ENCODE measurements around the gene DSTYK.

DSTYK gene

DNA sequence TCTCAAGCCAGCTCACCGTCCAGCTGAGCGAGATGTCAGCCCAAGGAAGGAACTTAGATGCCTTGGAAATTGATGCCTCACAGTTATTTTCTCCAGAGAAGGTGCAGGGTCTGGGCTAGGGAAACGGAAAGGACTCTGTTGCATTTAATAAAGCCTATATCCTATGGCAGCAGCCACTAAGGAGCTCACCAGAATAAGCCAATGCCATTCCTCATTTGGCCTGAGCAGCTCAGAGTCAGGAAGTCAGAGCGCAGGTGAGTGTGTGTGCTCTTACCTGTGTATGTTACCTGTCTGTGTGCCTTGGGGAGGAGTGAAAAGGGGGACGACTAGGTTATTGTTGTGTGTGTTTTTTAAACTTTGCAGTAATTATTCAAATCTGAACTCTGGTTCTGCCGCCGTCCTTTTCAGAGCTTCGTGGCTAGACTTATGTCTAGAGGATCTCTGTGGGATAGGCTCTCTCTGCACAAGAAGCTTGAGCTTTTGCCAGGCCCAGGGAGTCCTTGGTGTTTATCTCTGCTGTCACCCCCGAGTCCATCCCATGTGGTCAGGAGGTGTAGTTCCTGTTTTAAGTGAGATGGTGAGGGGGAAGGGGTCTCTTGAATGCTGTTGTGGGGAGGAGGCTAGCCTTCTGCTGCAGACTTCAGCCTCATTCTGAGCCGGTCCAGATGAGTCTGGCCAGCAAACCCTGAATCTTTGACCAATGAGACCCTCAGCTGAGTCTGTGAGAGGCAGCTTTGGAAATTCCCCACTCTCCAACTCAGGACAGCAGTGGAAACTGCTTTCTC, 18.6 kb upstream of the DSTYK start:
- no peaks in the 10 kb centered on the region for H3K36me3 ChIP-seq (ENCODE audit: control insufficient read depth, insufficient read depth, low read length)
- no peak overlapping the region for H3K4me3 ChIP-seq (ENCODE audit: low read depth, low read length)
- no peaks in the 10 kb centered on the region for H3K9me3 ChIP-seq (ENCODE audit: control insufficient read depth, insufficient read depth, low read length)
- peaks cover 10% of the 10 kb centered on the region for H3K27me3 ChIP-seq (ENCODE audit: control insufficient read depth, insufficient read depth, low read length)
- H3K27ac ChIP-seq (ENCODE audit: low read depth, low read length) = no peak overlapping the region
- peaks cover 27% of the 10 kb centered on the region for H3K4me1 ChIP-seq (ENCODE audit: control insufficient read depth, insufficient read depth, low read length)
- H3K9ac ChIP-seq (ENCODE audit: low read depth, low read length) = no peak overlapping the region

DNA sequence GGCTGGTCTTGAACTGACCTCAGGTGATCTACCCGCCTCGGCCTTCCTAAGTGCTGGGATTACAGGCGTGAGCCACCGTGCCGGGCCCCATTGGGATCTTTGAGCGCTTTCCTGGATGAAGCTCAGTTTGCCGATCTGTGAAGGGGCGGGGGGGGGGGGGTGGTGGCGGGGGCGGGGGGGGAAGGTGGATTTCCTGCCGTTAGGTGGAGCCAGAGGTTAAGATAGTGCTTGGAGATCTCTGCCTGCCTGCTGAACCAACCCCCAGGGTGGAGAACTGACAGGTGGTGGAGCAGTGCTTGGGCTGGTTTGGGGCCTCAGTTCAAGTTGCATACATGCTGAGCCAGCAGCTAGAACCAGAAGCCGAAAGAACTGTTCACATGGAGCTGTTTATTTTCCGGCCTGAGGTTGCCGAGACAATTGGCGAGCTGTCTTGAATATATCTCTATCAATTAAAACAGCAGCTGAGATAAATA, 17.9 kb upstream of the DSTYK start:
- Histone ChIP-seq H3K4me3 (ENCODE audit: low read depth, low read length) (peak overlapping the region; percentile 83), H3K9ac (ENCODE audit: low read depth, low read length) (no peak overlapping the region), H3K4me1 (ENCODE audit: control insufficient read depth, insufficient read depth, low read length) (peaks cover 27% of the 10 kb centered on the region), H3K27me3 (ENCODE audit: control insufficient read depth, insufficient read depth, low read length) (peaks cover 10% of the 10 kb centered on the region), H3K9me3 (ENCODE audit: control insufficient read depth, insufficient read depth, low read length) (no peaks in the 10 kb centered on the region), H3K27ac (ENCODE audit: low read depth, low read length) (no peak overlapping the region), H3K36me3 (ENCODE audit: control insufficient read depth, insufficient read depth, low read length) (no peaks in the 10 kb centered on the region)

DNA sequence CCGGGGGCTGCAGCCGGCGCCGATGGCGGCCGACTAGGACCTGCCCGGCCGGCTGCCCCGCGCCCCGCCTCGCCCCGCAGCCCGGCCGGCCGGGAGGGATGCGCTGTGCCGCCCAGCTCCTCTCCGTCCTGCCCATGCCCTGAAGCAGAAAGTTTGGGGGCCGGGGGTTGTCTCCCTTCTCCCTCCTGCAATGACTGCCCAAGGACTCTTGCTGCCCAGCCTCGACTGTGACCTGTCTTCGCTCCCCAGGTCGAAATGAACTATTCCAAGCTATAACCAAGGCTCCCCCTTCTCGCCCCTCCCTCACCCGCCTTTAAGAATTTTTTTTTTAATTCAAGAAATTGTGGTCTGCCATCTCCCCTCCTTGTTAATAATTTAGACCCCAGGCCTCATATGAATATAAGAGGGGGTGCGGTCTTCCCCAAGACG, 16.6 kb upstream of the DSTYK start:
- Histone ChIP-seq H3K27ac (ENCODE audit: low read depth, low read length) (no peak overlapping the region), H3K27me3 (ENCODE audit: control insufficient read depth, insufficient read depth, low read length) (peaks cover 10% of the 10 kb centered on the region), H3K4me1 (ENCODE audit: control insufficient read depth, insufficient read depth, low read length) (peaks cover 27% of the 10 kb centered on the region), H3K36me3 (ENCODE audit: control insufficient read depth, insufficient read depth, low read length) (no peaks in the 10 kb centered on the region), H3K9ac (ENCODE audit: low read depth, low read length) (no peak overlapping the region), H3K4me3 (ENCODE audit: low read depth, low read length) (peak overlapping the region; percentile 83), H3K9me3 (ENCODE audit: control insufficient read depth, insufficient read depth, low read length) (no peaks in the 10 kb centered on the region)

DNA sequence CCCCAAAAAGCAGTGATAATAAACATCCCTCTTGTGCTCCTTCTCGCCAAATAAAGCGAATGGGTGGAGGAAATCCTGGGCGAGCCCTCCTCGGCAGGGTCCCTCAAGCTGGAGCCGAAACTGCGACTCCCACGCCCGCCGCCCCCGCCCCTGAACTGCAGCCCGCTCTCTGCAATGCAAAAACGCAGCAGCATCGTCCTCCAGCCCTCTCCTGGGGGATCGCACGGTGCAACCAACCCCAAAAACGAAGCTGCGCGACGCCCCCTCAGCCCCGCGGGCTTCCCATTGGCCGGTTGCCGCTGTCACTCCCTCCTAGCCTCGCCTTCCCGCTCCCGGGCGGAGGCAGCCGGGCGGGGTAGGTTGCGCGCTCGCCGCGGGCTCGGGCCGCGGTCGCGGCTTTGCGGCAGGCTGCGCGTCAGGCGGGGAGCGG, 16.1 kb upstream of the DSTYK start, which contains the start of gene TMCC2:
TSS of gene TMCC2 (plus strand) at position 363 of the 430 bp plus-strand sequence. CDS start 619 bp downstream, outside the sequence.
- Histone ChIP-seq H3K27ac (ENCODE audit: low read depth, low read length) (peak within 1 kb of the TSS; percentile 80), H3K4me3 (ENCODE audit: low read depth, low read length) (peak within 1 kb of the TSS; percentile 83), H3K27me3 (ENCODE audit: control insufficient read depth, insufficient read depth, low read length) (peaks cover 10% of the 10 kb centered on the region), H3K9ac (ENCODE audit: low read depth, low read length) (0 out of 2 replicates have a peak within 1 kb of the TSS, but pooled peaks have one; percentile 37), H3K36me3 (ENCODE audit: control insufficient read depth, insufficient read depth, low read length) (no peaks in the 10 kb centered on the region), H3K4me1 (ENCODE audit: control insufficient read depth, insufficient read depth, low read length) (peaks cover 27% of the 10 kb centered on the region), H3K9me3 (ENCODE audit: control insufficient read depth, insufficient read depth, low read length) (no peaks in the 10 kb centered on the region)

DNA sequence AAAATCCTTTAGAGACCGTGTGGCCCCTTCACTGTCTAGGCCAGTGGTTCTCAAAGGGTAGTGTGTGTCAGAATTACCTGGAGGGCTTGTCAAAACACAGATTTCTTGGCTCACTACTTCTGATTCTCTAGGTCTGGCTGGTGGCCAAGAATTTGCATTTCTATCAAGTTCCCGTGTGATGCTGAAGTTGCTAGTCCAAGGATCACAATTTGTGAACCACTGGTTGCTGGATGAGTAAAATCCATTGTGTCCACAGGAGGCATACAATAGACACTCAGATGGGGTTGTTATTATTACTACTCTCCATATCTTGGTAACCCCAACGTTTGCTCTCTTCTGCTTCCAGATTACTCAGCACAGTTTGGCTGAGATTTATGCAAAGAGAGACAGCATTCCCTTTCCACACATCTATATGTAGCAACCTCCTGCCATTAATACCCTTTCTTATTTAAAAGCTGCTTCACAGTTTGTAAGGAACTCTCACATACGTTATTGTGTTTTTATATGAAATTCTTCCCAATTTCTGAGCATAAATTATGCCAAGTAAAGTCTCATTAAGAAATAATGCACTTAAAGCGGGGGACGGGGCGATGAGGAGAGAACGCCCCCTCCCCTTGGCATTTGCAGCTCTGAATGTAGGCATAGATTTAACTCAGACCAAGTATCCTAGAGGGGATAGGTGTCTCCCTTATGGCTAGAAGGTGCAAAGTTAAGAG, 15.5 kb upstream of the DSTYK start:
- Histone ChIP-seq H3K27ac (ENCODE audit: low read depth, low read length) (peak overlapping the region; percentile 80), H3K4me1 (ENCODE audit: control insufficient read depth, insufficient read depth, low read length) (peaks cover 27% of the 10 kb centered on the region), H3K9me3 (ENCODE audit: control insufficient read depth, insufficient read depth, low read length) (no peaks in the 10 kb centered on the region), H3K36me3 (ENCODE audit: control insufficient read depth, insufficient read depth, low read length) (no peaks in the 10 kb centered on the region), H3K4me3 (ENCODE audit: low read depth, low read length) (peak overlapping the region; percentile 83), H3K27me3 (ENCODE audit: control insufficient read depth, insufficient read depth, low read length) (peaks cover 10% of the 10 kb centered on the region), H3K9ac (ENCODE audit: low read depth, low read length) (0 out of 2 replicates have a peak overlapping the region, but pooled peaks have one; percentile 37)

DNA sequence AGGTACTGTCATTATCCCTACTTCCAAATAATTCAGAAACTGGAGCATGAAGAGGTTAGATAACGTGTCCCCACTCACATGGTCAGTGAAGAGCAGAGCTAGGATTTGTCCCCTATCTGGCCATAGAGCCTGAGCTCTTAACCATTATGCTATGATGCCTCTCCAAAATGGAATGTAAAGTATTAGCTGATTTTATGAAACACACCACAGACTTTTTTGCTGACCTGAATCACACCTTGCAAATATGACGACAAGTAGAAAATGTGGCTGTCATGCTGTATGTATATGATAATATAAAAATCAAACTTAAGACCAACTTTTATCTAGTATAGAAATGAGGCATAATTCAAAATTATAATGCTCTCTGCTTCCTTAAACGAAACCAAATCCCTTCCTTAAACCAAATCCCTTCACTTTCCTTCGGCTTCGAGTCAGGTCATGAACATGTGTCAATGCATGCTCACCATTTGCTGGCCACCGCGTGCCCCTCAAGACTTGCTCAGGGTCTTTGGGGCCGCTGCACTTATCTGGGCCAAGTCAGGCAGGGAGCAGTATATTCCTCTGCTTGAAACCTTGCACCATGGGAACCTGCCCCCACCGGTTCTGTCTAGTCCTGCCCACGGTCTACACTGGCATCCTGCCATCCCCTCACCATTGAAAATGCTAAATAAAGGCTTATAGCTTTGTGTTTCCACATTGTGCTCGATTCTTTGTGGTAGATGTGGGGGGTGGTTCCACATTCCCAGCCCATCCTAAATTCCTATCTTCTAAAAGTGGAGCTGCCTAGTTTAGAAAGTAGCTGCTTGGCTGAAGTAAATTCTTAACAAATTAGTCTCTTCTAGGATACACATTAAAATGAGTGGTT, 14.6 kb upstream of the DSTYK start:
- peaks cover 10% of the 10 kb centered on the region for H3K27me3 ChIP-seq (ENCODE audit: control insufficient read depth, insufficient read depth, low read length)
- H3K9me3 ChIP-seq (ENCODE audit: control insufficient read depth, insufficient read depth, low read length) = no peaks in the 10 kb centered on the region
- H3K4me1 ChIP-seq (ENCODE audit: control insufficient read depth, insufficient read depth, low read length) = peaks cover 27% of the 10 kb centered on the region
- no peaks in the 10 kb centered on the region for H3K36me3 ChIP-seq (ENCODE audit: control insufficient read depth, insufficient read depth, low read length)
- H3K9ac ChIP-seq (ENCODE audit: low read depth, low read length) = no peak overlapping the region
- peak overlapping the region; percentile 83; the same call in 1 of the 2 replicates for H3K4me3 ChIP-seq (ENCODE audit: low read depth, low read length)
- H3K27ac ChIP-seq (ENCODE audit: low read depth, low read length) = no peak overlapping the region

DNA sequence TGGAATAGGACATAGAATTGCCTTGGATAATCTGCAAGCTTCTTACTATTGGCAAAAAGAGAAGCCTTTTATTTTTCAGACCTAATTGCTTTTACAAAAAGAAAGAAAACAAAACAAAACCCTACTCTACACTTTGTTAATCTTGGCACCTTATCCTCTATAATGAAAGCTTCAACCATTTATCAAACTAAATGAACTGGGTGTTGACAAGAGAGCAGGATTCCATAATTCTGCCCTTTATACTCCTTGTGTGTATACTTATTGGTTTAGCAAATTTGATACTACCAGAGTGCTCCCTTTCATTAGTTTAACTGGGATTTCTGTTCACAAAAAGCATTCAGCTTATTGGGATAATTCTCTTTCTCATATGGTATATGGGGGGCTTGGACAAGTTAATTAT, 13.2 kb upstream of the DSTYK start:
- Histone ChIP-seq H3K36me3 (ENCODE audit: control insufficient read depth, insufficient read depth, low read length) (no peaks in the 10 kb centered on the region), H3K9ac (ENCODE audit: low read depth, low read length) (no peak overlapping the region), H3K4me3 (ENCODE audit: low read depth, low read length) (no peak overlapping the region), H3K9me3 (ENCODE audit: control insufficient read depth, insufficient read depth, low read length) (no peaks in the 10 kb centered on the region), H3K4me1 (ENCODE audit: control insufficient read depth, insufficient read depth, low read length) (peaks cover 19% of the 10 kb centered on the region), H3K27me3 (ENCODE audit: control insufficient read depth, insufficient read depth, low read length) (peaks cover 10% of the 10 kb centered on the region), H3K27ac (ENCODE audit: low read depth, low read length) (no peak overlapping the region)

DNA sequence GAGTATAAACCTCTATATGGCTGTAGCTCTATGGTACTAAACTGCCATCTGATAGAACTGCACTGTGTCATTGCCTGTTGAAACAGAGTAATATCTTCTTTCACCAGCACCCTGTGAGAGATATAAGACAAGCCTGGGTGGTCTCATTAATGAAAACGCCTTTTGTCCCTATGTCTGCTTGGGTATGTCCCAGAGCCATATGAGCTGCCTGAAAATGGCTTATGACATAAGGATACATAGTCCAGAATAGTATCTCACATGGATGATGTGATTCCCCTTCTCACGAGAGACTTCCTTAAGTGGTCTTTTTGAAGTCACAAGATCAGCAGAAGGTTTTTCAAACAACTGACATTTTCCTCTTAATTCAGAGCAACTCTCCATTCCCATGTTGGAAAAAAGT, 8.9 kb upstream of the DSTYK start:
- H3K4me1 ChIP-seq (ENCODE audit: control insufficient read depth, insufficient read depth, low read length) = no peaks in the 10 kb centered on the region

DNA sequence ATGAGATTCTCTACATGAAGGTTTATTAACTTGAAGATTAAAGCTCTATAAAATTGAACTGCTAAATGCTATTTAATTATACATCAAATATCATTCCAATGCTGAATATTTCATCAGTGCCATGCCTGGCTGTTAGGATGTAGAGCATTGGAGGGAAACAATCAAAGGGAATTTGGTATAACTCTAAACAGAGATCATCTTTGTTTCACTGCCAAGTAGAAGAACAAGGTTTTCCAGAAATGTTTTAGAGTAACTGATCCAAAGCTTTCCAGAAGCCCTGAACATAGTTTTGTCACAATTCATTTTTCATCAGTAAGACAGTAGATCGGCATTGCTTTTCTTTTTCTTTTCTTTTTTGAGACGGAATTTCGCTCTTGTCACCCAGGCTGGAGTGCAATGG, 5.9 kb upstream of the DSTYK start:
- Histone ChIP-seq H3K27ac (ENCODE audit: low read depth, low read length) (no peak overlapping the region), H3K36me3 (ENCODE audit: control insufficient read depth, insufficient read depth, low read length) (no peaks in the 10 kb centered on the region), H3K9ac (ENCODE audit: low read depth, low read length) (no peak overlapping the region), H3K4me3 (ENCODE audit: low read depth, low read length) (no peak overlapping the region), H3K27me3 (ENCODE audit: control insufficient read depth, insufficient read depth, low read length) (no peaks in the 10 kb centered on the region), H3K4me1 (ENCODE audit: control insufficient read depth, insufficient read depth, low read length) (no peaks in the 10 kb centered on the region), H3K9me3 (ENCODE audit: control insufficient read depth, insufficient read depth, low read length) (no peaks in the 10 kb centered on the region)

More for the DNA sequence above, 8.9 kb upstream of the DSTYK start:
- Histone ChIP-seq H3K9me3 (ENCODE audit: control insufficient read depth, insufficient read depth, low read length) (no peaks in the 10 kb centered on the region), H3K27ac (ENCODE audit: low read depth, low read length) (no peak overlapping the region), H3K27me3 (ENCODE audit: control insufficient read depth, insufficient read depth, low read length) (no peaks in the 10 kb centered on the region), H3K36me3 (ENCODE audit: control insufficient read depth, insufficient read depth, low read length) (no peaks in the 10 kb centered on the region), H3K9ac (ENCODE audit: low read depth, low read length) (no peak overlapping the region), H3K4me3 (ENCODE audit: low read depth, low read length) (no peak overlapping the region)

DNA sequence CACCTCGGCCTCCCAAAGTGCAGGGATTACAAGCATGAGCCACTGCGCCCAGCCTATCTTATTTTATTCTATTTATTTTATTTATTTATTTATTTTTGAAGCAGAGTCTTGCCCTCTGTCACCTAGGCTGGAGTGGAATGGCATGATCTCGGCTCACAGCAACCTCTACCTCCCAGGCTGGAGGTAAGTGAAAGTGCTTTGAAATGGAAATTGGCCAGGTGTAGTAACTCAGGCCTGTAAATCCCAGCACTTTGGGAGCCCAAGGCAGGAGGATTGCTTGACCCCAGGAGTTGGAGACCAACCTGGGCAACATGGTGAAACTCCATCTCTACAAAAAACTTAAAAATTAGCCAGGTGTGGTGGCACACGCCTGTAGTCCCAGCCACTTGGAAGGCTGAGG, 5.1 kb upstream of the DSTYK start:
- H3K9ac ChIP-seq (ENCODE audit: low read depth, low read length) = no peak overlapping the region
- no peak overlapping the region for H3K27ac ChIP-seq (ENCODE audit: low read depth, low read length)
- H3K27me3 ChIP-seq (ENCODE audit: control insufficient read depth, insufficient read depth, low read length) = no peaks in the 10 kb centered on the region
- no peaks in the 10 kb centered on the region for H3K9me3 ChIP-seq (ENCODE audit: control insufficient read depth, insufficient read depth, low read length)
- H3K36me3 ChIP-seq (ENCODE audit: control insufficient read depth, insufficient read depth, low read length) = no peaks in the 10 kb centered on the region
- peaks cover 4% of the 10 kb centered on the region; the same call in 1 of the 2 replicates for H3K4me1 ChIP-seq (ENCODE audit: control insufficient read depth, insufficient read depth, low read length)
- no peak overlapping the region for H3K4me3 ChIP-seq (ENCODE audit: low read depth, low read length)
